Testis (tissue), 3 donors: Measurements from ENCODE around the gene CPNE4. TPM values are rescaled to one million over a fixed set of nuclear protein-coding genes. Genes with fewer than 3 reads are reported as not detected.

ENCODE experiments used
- DNase-seq: peaks from one replicate; pipeline ENCODE4 v3.0.0-alpha.2; 2019
- H3K27ac ChIP-seq, 2 donors: fragments of 200-600 bp; sonication (generic); one replicate each; pipeline ENCODE4 v1.5.1; 2019
- H3K27me3 ChIP-seq: fragments of 200-600 bp; sonication (generic); one replicate; pipeline ENCODE4 v1.5.1; 2019
- H3K36me3 ChIP-seq: fragments of 200-600 bp; sonication (generic); one replicate; pipeline ENCODE4 v1.5.1; 2017; ENCODE audit warnings: low read depth; ENCODE audit errors: missing control alignments
- H3K4me1 ChIP-seq: fragments of 200-600 bp; sonication (generic); one replicate; pipeline ENCODE4 v1.5.1; 2019
- H3K4me3 ChIP-seq, 2 donors: fragments of 200-600 bp; sonication (generic); one replicate each; pipeline ENCODE4 v1.5.1; 2017 to 2019
- H3K9me3 ChIP-seq: fragments of 200-600 bp; sonication (generic); one replicate; pipeline ENCODE4 v1.5.1; 2017
- POLR2A ChIP-seq: fragments of 450-650 bp; IDR thresholded peaks from one replicate; pipeline ENCODE4 v1.6.1; 2017; ENCODE audit warnings: antibody characterized with exemption, mild to moderate bottlenecking, moderate library complexity
- WGBS, 2 donors: methylation state at CpG; one replicate each; pipeline ENCODE4 v1.1.5; 2018; 5-methylcytosine and 5-hydroxymethylcytosine counted together
- intact Hi-C: fragments of 100-400 bp; cut with DNase I; formaldehyde crosslinking; loops from one replicate; pipeline ENCODE4 v1.15.1; 2023; ENCODE audit warnings: low total_unique reads
- polyA plus RNA-seq: library from polyadenylated mRNA; stranded (reverse); fragments of 350-450 nt; fragmentation: Illumina TruSeq; extraction: RNeasy Lipid Tissue Mini Kit (QIAGEN cat#74804); gene quantifications from one replicate; pipeline ENCODE4 v1.2.3, GENCODE V29; 2014; ENCODE audit warnings: low read depth, low replicate concordance; ENCODE audit not compliant: insufficient read depth
- total RNA-seq, 2 donors: library from RNA; depleted of rRNA; stranded (reverse); fragments of >200 nt; gene quantifications; one replicate each; pipeline ENCODE4 v1.2.3, GENCODE V29; 2016
- TF ChIP-seq, protein P1 (sequence below), 3 experiments: fragments of 450-650 bp in 2 of 3; fragments of 200-600 bp in 1 of 3; sonication (generic) in 1 of 3; IDR thresholded peaks; one replicate each; pipeline ENCODE4 v1.5.1; 2016 to 2019; ENCODE audit warnings: antibody characterized with exemption in 3 of 3, mild to moderate bottlenecking in 2 of 3, moderate library complexity in 1 of 3

The CPNE4 gene
- total and polyA plus RNA-seq, 3 donors from 2014 or later: 2.4 to 8.4 (median 4.5) TPM

DNA sequence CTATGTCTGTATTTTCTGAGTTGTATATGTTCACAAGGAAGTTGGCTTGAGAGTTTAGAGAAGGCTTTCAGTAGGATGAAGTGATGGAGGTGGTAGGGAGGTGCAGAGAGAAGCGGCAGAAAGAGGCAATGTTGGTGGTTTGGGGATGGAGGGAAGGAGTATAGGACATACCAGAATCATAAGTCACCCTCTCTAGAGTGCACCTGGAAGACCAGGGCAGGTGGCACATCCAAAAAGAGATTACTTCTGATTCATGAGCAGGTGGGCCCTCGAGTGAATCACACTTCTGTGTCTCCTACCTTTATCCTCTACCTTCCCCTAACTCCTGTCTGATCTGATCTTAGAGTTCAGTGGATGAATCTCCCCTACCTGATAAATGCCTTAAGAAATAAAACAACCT lies 490.3 kb downstream of the CPNE4 start:
- no peaks in the 10 kb centered on the region for H3K27me3 ChIP-seq
- no peak for DNase-seq
- no peaks in the 10 kb centered on the region for H3K9me3 ChIP-seq
- TF ChIP-seq POLR2A: no peak
- TF ChIP-seq, protein P1, sequence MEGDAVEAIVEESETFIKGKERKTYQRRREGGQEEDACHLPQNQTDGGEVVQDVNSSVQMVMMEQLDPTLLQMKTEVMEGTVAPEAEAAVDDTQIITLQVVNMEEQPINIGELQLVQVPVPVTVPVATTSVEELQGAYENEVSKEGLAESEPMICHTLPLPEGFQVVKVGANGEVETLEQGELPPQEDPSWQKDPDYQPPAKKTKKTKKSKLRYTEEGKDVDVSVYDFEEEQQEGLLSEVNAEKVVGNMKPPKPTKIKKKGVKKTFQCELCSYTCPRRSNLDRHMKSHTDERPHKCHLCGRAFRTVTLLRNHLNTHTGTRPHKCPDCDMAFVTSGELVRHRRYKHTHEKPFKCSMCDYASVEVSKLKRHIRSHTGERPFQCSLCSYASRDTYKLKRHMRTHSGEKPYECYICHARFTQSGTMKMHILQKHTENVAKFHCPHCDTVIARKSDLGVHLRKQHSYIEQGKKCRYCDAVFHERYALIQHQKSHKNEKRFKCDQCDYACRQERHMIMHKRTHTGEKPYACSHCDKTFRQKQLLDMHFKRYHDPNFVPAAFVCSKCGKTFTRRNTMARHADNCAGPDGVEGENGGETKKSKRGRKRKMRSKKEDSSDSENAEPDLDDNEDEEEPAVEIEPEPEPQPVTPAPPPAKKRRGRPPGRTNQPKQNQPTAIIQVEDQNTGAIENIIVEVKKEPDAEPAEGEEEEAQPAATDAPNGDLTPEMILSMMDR (IDR thresholded peaks at IDR 0.05): no peak
- WGBS, 2 donors: 88 to 92% methylated on average over 2 of the region's 2 CpGs
- peaks cover 6% of the 10 kb centered on the region for H3K4me1 ChIP-seq
- H3K27ac ChIP-seq: no peak overlapping the region
- intact Hi-C loops: no loop called here
- no peak overlapping the region for H3K4me3 ChIP-seq
- no peaks in the 10 kb centered on the region for H3K36me3 ChIP-seq

DNA sequence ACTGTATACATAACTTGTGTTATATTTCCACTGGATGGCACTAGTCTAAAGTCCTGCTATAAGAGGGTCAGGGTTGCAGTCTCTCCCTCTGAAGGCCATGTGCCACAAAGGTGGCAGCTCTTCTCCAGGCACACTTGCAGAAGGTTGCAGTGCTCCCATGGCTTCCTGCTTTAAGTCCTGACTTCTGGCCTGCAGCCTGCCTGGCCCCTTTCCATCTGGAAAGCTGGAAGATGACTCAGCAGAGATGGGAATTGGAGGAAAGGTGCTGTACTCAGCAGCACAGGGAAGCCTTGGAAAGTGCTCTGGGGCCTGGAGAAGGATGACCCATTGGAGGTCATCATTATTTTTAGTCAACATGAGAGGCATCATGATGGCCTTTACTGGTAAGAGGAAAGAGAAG lies 491.1 kb downstream of the CPNE4 start:
- intact Hi-C loops: no loop called here
- TF ChIP-seq POLR2A: no peak
- TF ChIP-seq, protein P1 (IDR thresholded peaks at IDR 0.05): no peak
- peaks cover 6% of the 10 kb centered on the region for H3K4me1 ChIP-seq
- no peak overlapping the region for H3K27ac ChIP-seq
- no peaks in the 10 kb centered on the region for H3K36me3 ChIP-seq
- H3K27me3 ChIP-seq: no peaks in the 10 kb centered on the region
- no peaks in the 10 kb centered on the region for H3K9me3 ChIP-seq
- DNase-seq: peak; percentile 71
- no peak overlapping the region for H3K4me3 ChIP-seq

DNA sequence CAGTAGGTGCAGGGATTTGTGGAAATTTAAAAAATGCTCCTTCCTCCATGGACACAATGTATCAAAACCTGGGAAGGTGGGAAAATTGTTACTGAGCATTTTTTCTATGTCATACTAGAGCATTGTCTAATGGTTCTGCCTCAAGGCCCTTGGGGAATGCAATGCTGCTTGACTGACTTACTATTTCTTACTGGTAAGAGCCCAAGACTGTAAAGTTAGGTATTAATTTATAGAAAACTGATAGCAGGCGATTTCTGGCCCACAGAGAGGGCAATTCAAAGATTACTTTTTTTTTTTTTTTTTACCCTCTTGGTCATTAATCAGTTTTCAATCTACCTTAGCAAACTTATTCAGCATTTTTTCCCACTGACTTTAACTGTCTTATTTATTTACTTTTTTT lies 493.5 kb downstream of the CPNE4 start:
- 84 to 86% methylated on average over 1 of the region's 1 CpG for WGBS, 2 donors
- TF ChIP-seq, protein P1 (IDR thresholded peaks at IDR 0.05): no peak
- no peak for TF ChIP-seq POLR2A
- Histone ChIP-seq H3K4me1 (peaks cover 6% of the 10 kb centered on the region), H3K36me3 (no peaks in the 10 kb centered on the region), H3K9me3 (no peaks in the 10 kb centered on the region), H3K27me3 (no peaks in the 10 kb centered on the region), H3K4me3 (no peak overlapping the region), H3K27ac (no peak overlapping the region)
- intact Hi-C loops: no loop called here
- DNase-seq: no peak

DNA sequence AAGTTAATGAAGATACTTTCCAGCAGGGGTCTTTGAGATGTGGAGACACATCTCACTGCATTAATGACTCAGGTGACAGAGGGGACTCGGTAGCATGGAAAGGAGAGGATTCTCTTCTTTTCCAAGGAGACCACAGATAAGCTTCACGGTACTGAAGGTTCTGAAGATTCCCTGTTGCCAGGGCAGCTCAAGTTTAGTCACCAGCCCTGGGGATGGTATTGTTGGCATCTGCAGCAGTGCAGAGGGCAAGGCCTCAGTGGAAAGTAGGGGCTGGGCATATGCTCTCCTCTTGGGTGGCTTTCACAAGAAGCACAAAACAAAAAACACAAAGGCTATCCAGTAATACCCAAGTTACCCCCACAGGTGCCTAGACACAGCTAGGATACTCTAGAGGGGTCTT lies 494.0 kb downstream of the CPNE4 start:
- Histone ChIP-seq H3K27me3 (no peaks in the 10 kb centered on the region), H3K27ac (no peak overlapping the region), H3K4me3 (no peak overlapping the region), H3K9me3 (no peaks in the 10 kb centered on the region), H3K4me1 (peaks cover 6% of the 10 kb centered on the region), H3K36me3 (no peaks in the 10 kb centered on the region)
- 71 to 93% methylated on average over 2 of the region's 2 CpGs for WGBS, 2 donors
- TF ChIP-seq, protein P1 (IDR thresholded peaks at IDR 0.05): no peak
- no peak for TF ChIP-seq POLR2A
- no peak for DNase-seq
- intact Hi-C loops: no loop called here

DNA sequence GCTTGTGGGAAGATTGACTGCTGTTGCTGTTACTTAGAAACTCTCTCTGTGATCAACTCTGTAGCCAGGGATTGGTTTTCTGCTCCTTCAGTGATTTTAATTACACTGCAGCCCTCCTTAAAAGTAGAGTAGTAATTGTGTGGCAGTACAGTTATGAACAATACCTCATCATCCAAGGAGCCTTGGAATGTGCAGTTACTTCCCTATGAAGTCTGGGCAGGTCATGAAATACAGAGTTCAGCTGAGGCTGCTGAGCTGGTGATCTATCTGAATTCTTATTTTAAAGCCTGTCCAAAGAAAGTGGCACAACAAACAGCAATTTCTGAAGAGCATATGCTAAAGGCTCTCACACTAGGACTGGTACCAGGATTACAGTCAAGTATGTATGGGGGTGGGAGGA lies 494.7 kb downstream of the CPNE4 start:
- no peak for DNase-seq
- Histone ChIP-seq H3K36me3 (no peaks in the 10 kb centered on the region), H3K4me3 (no peak overlapping the region), H3K27me3 (no peaks in the 10 kb centered on the region), H3K4me1 (peaks cover 6% of the 10 kb centered on the region), H3K27ac (no peak overlapping the region), H3K9me3 (no peaks in the 10 kb centered on the region)
- TF ChIP-seq POLR2A: no peak
- TF ChIP-seq, protein P1 (IDR thresholded peaks at IDR 0.05): no peak
- intact Hi-C loops: no loop called here
